Central memory CD8-positive, alpha-beta T cell (primary cell): Measurements from ENCODE around the gene MDC1.
"Not testable (repeated sequence)": the region's sequence is repeated elsewhere in the genome, so short reads cannot be mapped to it uniquely, and the experiment has no call there.

Experiments
- ATAC-seq: fragments of 150-1000 bp; cut with Tn5 transposase; replicated peaks from 2 replicates; pipeline ENCODE4 v1.10.0; 2022; ENCODE audit warnings: mild to moderate bottlenecking, moderate FRiP score, moderate number of reproducible peaks; ENCODE audit not compliant: poor library complexity, severe bottlenecking; ENCODE audit errors: extremely low read depth
- DNase-seq, 2 donors: peaks; one replicate each; pipeline ENCODE4 v3.0.0; 2021; ENCODE audit warnings: low spot score in 2 of 2
- H3K27ac Mint-ChIP-seq: one replicate; pipeline ENCODE4 v1.8.0; 2022; ENCODE audit warnings: low read depth, mild to moderate bottlenecking, moderate library complexity, mixed read lengths
- H3K27me3 Mint-ChIP-seq: one replicate; pipeline ENCODE4 v1.8.0; 2022; ENCODE audit warnings: mixed read lengths
- H3K36me3 Mint-ChIP-seq: one replicate; pipeline ENCODE4 v1.8.0; 2022; ENCODE audit warnings: mild to moderate bottlenecking, moderate library complexity, mixed read lengths; ENCODE audit not compliant: insufficient read depth
- H3K4me1 Mint-ChIP-seq: one replicate; pipeline ENCODE4 v1.8.0; 2022; ENCODE audit warnings: mixed read lengths
- H3K4me3 Mint-ChIP-seq: one replicate; pipeline ENCODE4 v1.8.0; 2022; ENCODE audit warnings: mild to moderate bottlenecking, moderate library complexity, mixed read lengths
- H3K9me3 Mint-ChIP-seq: one replicate; pipeline ENCODE4 v1.8.0; 2022; ENCODE audit warnings: mixed read lengths

Gene MDC1

GRCh38 chr6:30670760-30671527 lies 46.1 kb downstream of the MDC1 start:
- H3K27ac Mint-ChIP-seq, result no peak overlapping the region
- DNase-seq, result no peak

GRCh38 chr6:30666300-30666699 lies 50.8 kb downstream of the MDC1 start:
- not testable (repeated sequence) for ATAC-seq, H3K4me3 Mint-ChIP-seq, H3K9me3 Mint-ChIP-seq, DNase-seq, H3K27me3 Mint-ChIP-seq, H3K27ac Mint-ChIP-seq
- H3K4me1 Mint-ChIP-seq, result peaks cover 14% of the 10 kb centered on the region
- peaks cover 73% of the 10 kb centered on the region for H3K36me3 Mint-ChIP-seq

More at GRCh38 chr6:30670760-30671527, 46.1 kb downstream of the MDC1 start:
- Mint-ChIP-seq H3K27me3 (no peaks in the 10 kb centered on the region), H3K4me3 (peak overlapping the region; percentile 95), H3K9me3 (no peaks in the 10 kb centered on the region), H3K4me1 (peaks cover 29% of the 10 kb centered on the region), H3K36me3 (peaks cover 44% of the 10 kb centered on the region)
- no peak for ATAC-seq

- H3K4me3 Mint-ChIP-seq, result no peak overlapping the region
- H3K9me3 Mint-ChIP-seq, result no peaks in the 10 kb centered on the region
- DNase-seq (no peak), ATAC-seq (no peak)
- H3K36me3 Mint-ChIP-seq, result peaks cover 72% of the 10 kb centered on the region
- no peak overlapping the region for H3K27ac Mint-ChIP-seq
- peaks cover 3% of the 10 kb centered on the region for H3K4me1 Mint-ChIP-seq
- no peaks in the 10 kb centered on the region for H3K27me3 Mint-ChIP-seq
These were observed 51.9 kb downstream of the MDC1 start for GRCh38 chr6:30664994-30665767.

- Mint-ChIP-seq H3K27ac (peak overlapping the region; percentile 26), H3K4me1 (peaks cover 17% of the 10 kb centered on the region), H3K36me3 (peaks cover 65% of the 10 kb centered on the region)
- DNase-seq, ATAC-seq, H3K9me3 Mint-ChIP-seq, H3K4me3 Mint-ChIP-seq, H3K27me3 Mint-ChIP-seq: not testable (repeated sequence)
These were observed 59.2 kb downstream of the MDC1 start for GRCh38 chr6:30657922-30658321.

GRCh38 chr6:30657454-30657853 lies 59.6 kb downstream of the MDC1 start:
- no peak for ATAC-seq
- Mint-ChIP-seq H3K9me3 (no peaks in the 10 kb centered on the region), H3K36me3 (peaks cover 64% of the 10 kb centered on the region), H3K4me1 (peaks cover 17% of the 10 kb centered on the region), H3K4me3 (no peak overlapping the region), H3K27ac (peak overlapping the region; percentile 26), H3K27me3 (no peaks in the 10 kb centered on the region)
- DNase-seq, result no peak

GRCh38 chr6:30656513-30656912 lies 60.6 kb downstream of the MDC1 start:
- ATAC-seq, result no peak
- no peaks in the 10 kb centered on the region for H3K27me3 Mint-ChIP-seq
- H3K4me1 Mint-ChIP-seq, result peaks cover 17% of the 10 kb centered on the region
- peaks cover 64% of the 10 kb centered on the region for H3K36me3 Mint-ChIP-seq
- DNase-seq, result no peak
- no peaks in the 10 kb centered on the region for H3K9me3 Mint-ChIP-seq
- H3K27ac Mint-ChIP-seq, result no peak overlapping the region
- H3K4me3 Mint-ChIP-seq, result no peak overlapping the region

- Mint-ChIP-seq H3K4me1 (peaks cover 17% of the 10 kb centered on the region), H3K36me3 (peaks cover 68% of the 10 kb centered on the region), H3K9me3 (no peaks in the 10 kb centered on the region), H3K4me3 (no peak overlapping the region), H3K27ac (no peak overlapping the region), H3K27me3 (no peaks in the 10 kb centered on the region)
- no peak for ATAC-seq
- no peak for DNase-seq
These were observed 61.4 kb downstream of the MDC1 start for GRCh38 chr6:30655743-30656094.

GRCh38 chr6:30654798-30655742 lies 62.0 kb downstream of the MDC1 start:
- Mint-ChIP-seq H3K36me3 (peaks cover 70% of the 10 kb centered on the region), H3K4me1 (peaks cover 16% of the 10 kb centered on the region)

GRCh38 chr6:30651143-30651542 lies 65.9 kb downstream of the MDC1 start:
- peaks cover 58% of the 10 kb centered on the region for H3K36me3 Mint-ChIP-seq
- no peak overlapping the region for H3K27ac Mint-ChIP-seq
- peaks cover 14% of the 10 kb centered on the region for H3K4me1 Mint-ChIP-seq
- no peak overlapping the region for H3K4me3 Mint-ChIP-seq
- H3K9me3 Mint-ChIP-seq, result no peaks in the 10 kb centered on the region
- ATAC-seq (no peak), DNase-seq (no peak)
- H3K27me3 Mint-ChIP-seq, result no peaks in the 10 kb centered on the region

More at GRCh38 chr6:30654798-30655742, 62.0 kb downstream of the MDC1 start:
- no peaks in the 10 kb centered on the region for H3K9me3 Mint-ChIP-seq
- no peaks in the 10 kb centered on the region for H3K27me3 Mint-ChIP-seq
- H3K27ac Mint-ChIP-seq, result no peak overlapping the region
- ATAC-seq (no peak), DNase-seq (no peak)
- no peak overlapping the region for H3K4me3 Mint-ChIP-seq
